LoVo (cell line): ENCODE data around the gene ZNF117.
"Not testable (repeated sequence)": the region's sequence is repeated elsewhere in the genome, so short reads cannot be mapped to it uniquely, and the experiment has no call there.

Experiments
- DNase-seq: peaks from one replicate; pipeline ENCODE4 v3.0.0-alpha.2; 2016; ENCODE audit warnings: low spot score

ZNF117 gene

DNA sequence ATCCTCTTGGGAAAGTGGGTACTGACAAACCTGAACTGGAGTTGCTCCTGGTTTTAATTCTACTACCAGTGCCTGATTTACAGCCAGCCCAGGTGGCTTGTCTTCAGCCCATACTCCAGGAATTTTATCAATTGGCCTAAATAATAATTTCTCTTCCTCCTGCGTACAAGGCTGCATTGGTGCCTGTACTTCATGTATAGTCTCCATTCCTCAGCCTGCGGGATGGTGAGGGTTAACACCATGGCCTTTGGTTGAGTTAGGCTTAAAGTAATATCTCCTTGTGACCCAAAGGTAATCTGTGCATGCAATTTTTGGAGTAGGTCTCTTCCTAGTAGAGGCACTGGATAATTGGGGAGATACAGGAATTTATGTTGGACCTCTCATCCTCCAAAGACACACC, 5.5 kb upstream of the ZNF117 start:
- DNase-seq: no peak

DNA sequence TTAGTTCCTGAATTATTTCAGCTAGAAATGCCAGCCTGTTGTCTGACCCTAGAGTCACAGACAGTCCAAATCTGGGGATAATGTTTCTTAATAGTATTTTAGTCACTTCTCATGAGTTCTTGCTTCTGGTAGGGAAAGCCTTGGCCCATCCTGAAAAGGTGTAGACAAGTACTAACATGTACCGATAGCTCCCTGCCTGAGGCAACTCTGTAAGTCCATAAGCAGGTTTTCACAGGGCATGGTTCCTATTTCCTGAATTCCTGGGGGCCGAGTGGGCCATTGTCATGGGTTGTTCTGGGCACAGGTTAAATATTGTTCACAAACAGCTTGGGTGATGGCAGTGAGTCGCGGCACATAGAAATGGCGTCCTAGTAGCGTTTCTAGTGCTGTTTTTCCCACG, 3.1 kb upstream of the ZNF117 start:
- DNase-seq: no peak

DNA sequence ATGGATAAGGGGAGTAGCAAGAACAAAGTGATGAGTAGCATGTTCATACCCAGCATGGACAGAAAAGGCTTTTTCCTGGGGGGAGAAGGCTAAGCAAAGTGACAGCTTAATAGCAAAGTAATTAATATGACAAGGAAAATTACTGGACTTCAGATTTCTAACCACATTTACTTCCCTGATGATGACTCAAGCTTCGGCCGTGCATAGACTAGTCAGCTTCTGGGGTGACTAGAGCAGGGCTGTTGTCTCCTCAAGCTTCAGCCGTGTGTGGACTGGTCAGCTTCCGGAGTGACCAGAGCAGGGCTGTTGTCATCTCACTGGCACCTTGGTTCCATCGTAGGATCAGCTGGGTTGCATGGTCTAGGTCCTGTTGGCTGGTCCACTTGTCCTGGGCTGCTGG, 2.1 kb upstream of the ZNF117 start:
- DNase-seq: no peak

DNA sequence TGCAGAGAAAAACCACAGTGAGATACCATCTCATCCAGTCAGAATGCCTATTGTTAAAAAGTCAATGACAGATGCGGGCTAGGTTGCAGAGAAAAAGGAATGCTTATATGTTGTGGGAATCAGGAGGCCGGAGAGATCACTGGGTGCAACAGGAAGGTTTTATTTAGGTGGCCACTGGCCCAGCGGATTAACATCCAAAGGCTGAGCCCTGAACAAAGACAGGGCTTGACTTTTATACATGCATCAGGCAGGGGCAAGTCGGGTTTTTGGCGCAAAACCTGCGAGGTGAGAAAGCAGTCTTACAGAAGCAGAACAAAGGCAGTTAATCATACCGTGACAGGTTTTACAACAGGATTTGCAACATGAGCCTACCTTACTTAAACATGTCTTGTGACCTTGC, 620 bp downstream of the ZNF117 start:
- DNase-seq: no peak

DNA sequence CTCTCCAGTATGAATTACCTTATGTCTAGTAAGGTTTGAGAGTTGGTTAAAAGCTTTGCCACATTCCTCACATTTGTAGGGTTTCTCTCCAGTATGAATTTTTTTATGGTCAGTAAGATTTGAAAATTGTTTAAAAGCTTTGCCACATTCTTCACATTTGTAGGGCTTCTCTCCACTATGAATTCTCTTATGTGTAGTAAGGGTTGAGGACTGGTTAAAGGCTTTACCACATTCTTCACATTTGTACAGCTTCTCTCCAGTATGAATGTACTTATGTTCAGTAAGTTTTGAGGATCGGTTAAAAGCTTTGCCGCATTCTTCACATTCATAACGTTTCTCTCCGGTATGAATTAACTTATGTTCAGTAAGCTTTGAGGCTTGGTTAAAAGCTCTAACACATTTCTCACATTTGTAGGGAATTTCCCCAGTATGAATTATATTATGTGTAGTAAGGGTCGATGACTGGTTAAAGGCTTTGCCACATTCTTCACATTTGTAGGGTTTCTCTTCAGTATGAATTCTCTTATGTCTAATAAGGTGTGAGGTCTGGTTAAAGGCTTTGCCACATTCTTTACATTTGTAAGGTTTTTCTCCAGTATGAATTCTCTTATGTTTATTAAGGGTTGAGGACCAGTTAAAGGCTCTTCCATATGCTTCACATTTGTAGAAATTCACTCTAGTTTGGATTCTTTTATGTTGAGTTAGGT, 12.2 kb downstream of the ZNF117 start:
- DNase-seq: no peak

DNA sequence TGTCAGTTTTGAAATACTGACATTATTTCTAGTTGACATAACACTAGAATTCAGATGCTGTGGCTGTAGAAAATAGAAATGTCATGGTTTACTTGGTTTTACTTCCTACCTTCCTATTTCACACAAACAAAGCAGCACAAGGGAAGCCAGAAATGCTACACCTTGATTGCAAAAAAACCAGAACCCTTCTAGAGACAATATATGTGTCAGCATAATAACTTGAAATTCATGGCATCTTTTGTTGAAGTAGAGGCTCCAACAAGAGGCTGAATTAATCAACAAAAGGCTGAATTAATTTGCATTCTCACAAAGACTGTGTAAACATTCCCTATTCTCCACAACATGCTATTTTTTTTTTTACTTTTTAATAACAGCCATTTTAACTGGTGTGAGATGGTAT, 25.2 kb downstream of the ZNF117 start:
- DNase-seq: no peak

DNA sequence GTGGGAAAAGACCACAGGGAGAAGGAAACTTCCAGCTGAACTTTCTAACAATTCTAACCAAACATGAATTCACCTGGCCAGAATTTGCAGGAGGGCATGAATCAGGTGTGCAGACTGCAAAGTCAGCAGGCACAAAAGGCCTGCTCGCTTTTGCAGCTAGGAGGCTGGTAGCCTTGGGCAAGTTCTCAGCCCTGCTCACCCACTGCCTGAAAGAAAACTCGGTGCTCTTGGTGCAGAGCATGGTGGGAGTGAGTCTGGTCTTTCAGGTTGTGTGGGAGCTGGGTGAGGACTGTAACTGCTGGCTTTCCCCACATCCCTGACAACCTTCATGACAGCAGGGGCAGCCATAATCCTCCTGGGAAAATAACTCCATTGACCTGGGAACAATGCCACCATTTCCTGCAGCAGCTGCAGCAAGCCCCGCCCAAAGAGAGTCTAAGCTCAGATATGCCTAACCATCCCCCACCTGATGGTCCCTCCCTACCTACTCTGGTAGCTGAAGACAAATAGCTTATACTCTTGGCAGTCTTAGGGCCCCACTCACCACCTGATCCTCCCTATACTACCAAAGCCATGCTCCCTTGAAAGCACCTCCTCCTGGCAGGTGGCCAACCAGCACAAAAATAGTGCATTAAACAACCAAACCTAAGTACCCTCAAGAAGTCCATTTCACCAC, 31.6 kb downstream of the ZNF117 start:
- no peak for DNase-seq

DNA sequence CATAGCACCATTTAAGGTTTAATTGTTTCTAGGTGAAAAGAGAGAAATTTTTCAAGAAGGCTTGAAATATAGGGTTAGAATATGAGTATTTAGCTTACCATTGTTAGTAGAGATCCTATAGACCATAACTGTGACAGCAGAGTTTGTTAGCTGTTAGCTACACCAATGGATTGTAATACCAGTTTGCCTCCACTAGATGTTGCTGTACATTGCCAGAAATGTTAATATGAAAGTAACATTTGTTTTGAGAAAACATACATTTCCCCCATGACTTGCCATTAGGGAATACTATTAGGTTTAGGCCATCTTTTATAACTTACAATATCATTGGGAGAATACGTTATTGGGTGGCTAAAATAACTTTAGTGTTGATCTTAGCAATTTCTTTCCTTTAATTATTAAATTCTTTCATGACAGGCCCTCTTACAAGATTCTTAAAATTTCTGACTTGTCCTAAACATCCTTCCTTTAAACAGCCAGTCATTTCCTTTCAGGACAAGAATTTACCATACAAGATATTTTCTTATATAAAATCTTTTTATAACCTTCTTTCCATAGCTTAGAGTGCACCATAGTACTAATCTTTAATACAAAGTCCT, 39.5 kb downstream of the ZNF117 start:
- peak; percentile 63 for DNase-seq

DNA sequence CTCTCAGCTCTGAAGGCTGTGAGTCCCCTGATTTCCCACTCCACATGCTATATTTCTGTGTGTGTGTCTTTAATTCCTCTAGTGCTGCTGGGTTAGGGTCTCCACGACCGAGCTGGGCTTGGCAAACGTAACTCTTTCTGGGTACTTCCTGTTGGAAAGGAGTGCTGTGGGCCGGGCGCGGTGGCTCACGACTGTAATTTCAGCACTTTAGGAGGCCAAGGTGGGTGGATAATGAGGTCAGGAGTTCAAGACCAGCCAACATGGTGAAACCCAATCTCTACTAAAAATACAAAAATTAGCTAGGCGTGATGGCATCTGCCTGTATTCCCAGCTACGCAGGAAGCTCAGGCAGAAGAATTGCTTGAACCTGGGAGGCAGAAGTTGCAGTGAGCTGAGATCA, 40.2 kb downstream of the ZNF117 start:
- DNase-seq: not testable (repeated sequence)

DNA sequence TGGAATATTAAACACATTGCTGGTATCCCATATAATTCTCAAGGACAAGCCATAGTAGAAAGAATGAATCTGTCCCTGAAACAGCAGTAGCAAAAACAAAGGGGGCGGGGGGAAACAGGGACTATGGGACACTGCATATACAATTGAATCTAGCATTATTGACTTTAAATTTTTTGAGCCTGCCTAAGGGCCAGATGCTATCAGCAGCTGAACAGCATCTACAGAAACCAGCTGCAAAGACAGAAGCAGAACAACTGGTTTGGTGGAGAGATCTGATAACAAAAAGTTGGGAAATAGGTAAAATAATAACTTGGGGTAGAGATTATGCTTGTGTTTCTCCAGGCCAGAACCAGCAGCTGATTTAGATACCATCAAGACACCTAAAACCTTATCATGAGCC, 42.1 kb downstream of the ZNF117 start:
- not testable (repeated sequence) for DNase-seq

DNA sequence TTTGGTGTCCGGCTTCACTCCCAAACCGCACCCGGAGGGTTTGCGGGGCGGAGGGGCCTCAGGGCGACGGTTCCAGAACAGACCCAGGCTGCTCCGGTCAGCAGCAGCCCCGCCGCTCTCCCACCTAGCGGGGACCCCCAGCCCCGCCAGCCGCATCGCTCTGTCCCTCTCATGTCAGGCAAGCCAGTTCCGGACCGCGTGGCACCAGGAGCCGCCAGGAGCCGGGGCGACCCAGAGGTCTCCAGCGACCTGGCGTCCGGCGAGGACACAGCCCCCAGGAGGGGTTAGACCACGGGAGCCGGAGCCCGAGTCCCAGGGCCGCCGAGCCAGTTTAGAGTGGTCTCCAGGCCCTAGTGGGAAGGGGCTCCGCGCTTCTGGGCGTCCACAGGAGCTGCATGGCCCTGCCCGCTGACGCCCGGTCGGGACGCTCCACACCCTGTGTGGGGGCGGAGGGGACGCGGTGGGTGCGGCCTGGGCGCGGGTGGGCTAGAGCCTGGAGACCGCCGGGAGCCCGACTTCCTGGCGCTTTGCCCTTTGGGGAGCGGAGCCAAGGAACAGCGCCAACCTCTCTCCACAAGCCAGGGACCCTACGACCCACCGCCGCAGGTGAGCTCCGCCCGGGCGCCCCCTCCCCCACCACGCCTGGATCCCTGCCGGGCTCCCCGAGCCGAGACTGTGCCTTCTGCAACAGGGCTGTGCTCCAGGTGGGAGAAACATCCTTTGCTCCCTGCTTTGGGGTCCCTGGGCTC, 43.4 kb downstream of the ZNF117 start:
- DNase-seq: no peak

DNA sequence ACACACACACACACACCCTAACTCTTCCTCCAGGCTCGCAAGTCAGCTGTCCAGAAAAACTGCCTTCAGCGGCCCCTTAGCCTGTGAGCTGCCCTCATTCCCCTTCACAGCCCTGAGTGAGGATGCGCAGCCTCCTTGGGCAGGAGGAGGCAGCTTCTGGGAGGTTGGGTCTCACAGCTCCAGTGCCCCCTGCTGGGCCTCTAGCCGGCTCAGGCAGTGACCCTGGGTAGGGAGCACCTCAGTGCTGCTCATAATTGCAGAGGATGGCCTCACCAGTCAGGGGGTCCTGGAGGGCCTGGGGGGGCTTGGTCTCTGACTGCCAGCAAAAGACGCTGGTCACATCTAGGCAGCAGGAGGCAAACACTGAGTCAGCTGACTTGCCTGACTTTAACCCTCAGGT, 44.1 kb downstream of the ZNF117 start:
- DNase-seq: no peak

DNA sequence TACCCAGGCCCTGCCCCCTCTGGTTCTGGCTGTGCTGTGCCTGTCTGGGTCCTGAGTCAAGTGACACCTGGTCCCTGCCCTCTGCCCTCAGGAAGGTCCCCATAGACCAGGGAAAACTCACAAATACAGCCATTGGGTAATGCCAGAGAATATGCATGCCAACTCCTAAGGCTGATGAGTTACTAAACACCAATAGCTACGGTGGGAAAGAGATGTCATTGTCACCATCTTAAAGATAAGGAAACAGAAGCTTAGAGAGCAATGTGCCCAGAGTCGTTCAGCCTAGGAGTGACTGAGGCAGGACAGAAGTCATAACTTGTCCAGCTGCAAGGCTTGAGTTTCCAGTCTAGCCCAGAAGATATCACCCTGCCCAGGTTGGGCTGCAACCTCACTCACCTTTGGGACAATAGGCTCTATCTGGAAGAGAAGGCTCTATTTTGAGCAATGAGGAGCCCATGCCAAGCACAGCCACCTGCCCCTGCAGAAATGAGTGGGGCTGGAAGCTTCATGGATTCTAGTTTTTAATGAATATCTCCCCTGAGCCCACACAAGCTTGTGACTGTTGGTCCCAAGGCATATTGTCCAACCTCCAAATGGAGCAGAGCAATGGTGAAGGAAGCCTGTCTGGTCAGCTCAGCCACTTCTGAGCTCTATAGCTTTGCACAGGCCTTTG, 45.2 kb downstream of the ZNF117 start:
- no peak for DNase-seq

DNA sequence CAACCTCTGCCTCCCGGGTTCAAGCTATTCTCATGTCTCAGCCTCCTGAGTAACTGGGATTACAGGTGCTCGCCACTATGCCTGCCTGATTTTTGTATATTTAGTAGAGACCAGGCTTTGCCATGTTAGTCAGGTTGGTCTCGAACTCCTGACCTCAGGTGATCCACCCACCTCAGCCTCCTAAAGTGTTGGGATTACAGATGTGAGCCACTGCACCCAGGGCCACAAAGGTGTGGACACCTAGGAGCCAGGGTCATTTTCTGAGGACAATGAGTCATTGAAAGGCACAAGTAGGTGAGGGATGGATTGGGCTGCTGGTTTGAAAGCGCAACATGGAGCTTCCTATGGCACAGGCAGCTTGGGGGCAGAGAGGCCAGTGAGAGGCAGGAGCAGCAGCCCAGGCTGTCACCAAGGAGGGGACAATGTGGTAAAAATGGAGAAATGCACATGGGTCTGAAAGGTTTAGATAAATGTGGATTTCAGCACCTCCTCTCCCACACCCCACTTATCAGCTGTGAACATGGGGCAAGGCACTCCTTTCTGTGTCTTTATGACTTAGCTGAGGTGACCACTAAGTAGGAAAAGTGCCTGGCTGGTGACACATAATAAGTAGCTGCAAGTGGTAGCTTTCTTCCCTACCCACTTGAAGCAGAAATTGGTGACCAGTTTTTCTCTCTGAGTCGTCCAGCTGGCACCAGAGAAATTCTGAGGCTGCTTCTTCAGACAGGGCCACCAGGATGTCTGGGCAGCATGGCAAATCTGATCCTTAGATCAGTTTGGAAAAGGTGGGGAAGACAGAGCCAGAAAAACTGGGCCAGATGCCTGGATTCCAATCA, 46.0 kb downstream of the ZNF117 start:
- DNase-seq: not testable (repeated sequence)

DNA sequence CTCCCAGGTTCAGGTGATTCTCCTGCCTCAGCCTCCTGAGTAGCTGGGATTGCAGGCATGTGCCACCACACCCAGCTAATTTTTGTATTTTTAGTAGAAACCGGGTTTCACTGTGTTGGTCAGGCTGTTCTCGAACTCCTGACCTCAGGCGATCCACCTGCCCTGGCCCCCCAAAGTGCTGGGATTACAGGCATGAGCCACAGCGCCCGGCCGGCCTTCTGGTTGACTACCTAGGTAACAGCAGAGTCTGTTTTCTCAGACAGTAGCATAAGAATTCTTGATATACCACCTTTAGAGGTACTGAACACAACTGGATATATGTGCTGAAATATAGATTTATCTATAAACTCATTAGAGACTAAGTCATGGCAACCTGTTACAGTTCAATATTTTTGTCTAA, 50.8 kb downstream of the ZNF117 start:
- DNase-seq: not testable (repeated sequence)

DNA sequence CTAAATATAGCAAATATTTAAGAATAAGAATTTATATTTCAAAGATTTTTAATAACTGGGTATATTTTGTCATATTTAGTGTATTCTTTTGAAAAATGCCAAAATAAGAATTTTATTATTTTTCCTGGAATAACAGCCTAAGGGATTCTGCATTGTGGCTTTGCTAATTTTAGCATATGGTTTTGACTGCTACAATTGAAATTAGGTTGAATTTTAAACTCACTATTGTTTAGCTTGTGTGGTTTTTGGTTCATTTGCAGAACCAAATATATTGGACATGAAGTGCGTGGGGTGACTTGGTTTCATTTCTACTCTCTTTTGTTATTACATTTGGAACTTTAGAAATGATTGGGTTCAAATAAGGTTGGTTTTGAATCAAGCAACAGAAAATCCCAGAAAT, 52.3 kb downstream of the ZNF117 start:
- no peak for DNase-seq

DNA sequence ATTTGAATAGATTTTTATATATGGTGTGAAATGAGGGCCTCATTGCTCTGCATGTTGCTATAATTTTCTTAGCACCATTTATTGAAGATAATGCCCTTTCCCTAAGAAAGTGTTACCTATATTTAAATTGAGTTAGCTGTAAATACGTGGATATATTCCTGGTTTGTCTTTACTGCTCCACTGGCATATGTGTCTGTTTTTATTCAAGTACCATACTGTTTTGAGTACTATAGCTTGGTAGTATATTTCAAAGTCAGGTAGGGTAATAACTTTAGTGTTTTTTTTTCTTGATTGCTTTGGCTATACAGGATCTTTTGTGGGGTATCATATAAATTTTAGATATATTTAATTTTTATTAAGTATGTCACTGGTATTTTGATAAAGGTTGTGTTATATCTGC, 56.4 kb downstream of the ZNF117 start:
- DNase-seq: no peak

DNA sequence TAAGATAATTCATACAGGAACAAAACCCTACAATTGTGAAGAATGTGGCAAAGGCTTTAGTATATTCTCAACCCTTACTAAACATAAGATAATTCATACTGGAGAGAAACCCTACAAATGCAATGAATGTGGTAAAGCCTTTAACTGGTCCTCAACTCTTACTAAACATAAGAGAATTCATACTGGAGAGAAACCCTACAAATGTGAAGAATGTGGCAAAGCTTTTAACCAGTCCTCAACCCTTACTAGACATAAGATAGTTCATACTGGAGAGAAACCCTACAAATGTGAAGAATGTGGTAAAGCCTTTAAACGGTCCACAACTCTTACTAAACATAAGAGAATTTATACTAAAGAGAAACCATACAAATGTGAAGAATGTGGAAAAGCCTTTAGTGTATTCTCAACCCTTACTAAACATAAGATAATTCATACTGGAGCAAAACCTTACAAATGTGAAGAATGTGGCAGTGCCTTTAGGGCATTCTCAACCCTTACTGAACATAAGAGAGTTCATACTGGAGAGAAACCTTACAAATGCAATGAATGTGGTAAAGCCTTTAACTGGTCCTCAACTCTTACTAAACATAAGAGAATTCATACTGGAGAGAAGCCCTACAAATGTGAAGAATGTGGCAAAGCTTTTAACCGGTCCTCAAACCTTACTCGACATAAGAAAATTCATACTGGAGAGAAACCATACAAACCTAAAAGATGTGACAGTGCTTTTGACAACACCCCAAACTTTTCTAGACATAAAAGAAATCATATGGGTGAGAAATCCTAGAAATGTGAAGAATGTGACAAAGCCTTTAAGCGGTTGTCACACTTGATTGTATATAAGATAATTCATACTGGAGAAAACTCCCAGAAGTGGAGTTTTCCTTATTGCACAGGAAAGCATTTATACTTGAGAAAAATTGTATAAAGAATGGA, 62.3 kb downstream of the ZNF117 start:
- not testable (repeated sequence) for DNase-seq
